DOHH2 (cell line): ENCODE measurements around the gene ADM5.
A peak's percentile ranks its signal among the peaks of the same experiment; 100 is the strongest.

ENCODE experiments used
- H3F3A ChIP-seq: fragments of 200-600 bp; sonication (generic), shearing (Covaris generic); 2 replicates; pipeline ENCODE4 v1.6.0; 2016; ENCODE audit warnings: antibody characterized with exemption, mild to moderate bottlenecking; ENCODE audit not compliant: control insufficient read depth, insufficient read depth
- H3K27ac ChIP-seq: fragments of 200-600 bp; sonication (generic); 2 replicates; pipeline ENCODE4 v1.5.1; 2014; ENCODE audit warnings: low read depth, mild to moderate bottlenecking, low read length, moderate library complexity
- H3K27me3 ChIP-seq: fragments of 200-600 bp; sonication (generic); 2 replicates; pipeline ENCODE4 v1.6.1; 2014; ENCODE audit warnings: mild to moderate bottlenecking, low read length, mixed read lengths; ENCODE audit not compliant: control insufficient read depth
- H3K36me3 ChIP-seq: fragments of 200-600 bp; sonication (generic); 2 replicates; pipeline ENCODE4 v1.6.1; 2014; ENCODE audit warnings: mild to moderate bottlenecking, low read length, moderate library complexity, mixed read lengths; ENCODE audit not compliant: control insufficient read depth
- H3K4me1 ChIP-seq: fragments of 200-600 bp; sonication (generic); 2 replicates; pipeline ENCODE4 v1.6.1; 2014; ENCODE audit warnings: mild to moderate bottlenecking, low read length, mixed read lengths; ENCODE audit not compliant: control insufficient read depth
- H3K4me2 ChIP-seq: fragments of 200-600 bp; sonication (generic); 2 replicates; pipeline ENCODE4 v1.6.0; 2014; ENCODE audit warnings: mild to moderate bottlenecking, low read length, moderate library complexity
- H3K4me3 ChIP-seq: fragments of 200-600 bp; sonication (generic); 2 replicates; pipeline ENCODE4 v1.5.1; 2014; ENCODE audit warnings: mild to moderate bottlenecking, low read length, mixed read lengths
- H3K79me2 ChIP-seq: fragments of 200-600 bp; sonication (generic); 2 replicates; pipeline ENCODE4 v1.6.1; 2014; ENCODE audit warnings: mild to moderate bottlenecking, low read length, mixed read lengths; ENCODE audit not compliant: control insufficient read depth
- H3K9me2 ChIP-seq: fragments of 200-600 bp; sonication (generic); replicated peaks from 2 replicates; pipeline ENCODE4 v1.6.1; 2014; ENCODE audit warnings: mild to moderate bottlenecking, low read length, mixed read lengths; ENCODE audit not compliant: control insufficient read depth
- H3K9me3 ChIP-seq: fragments of 200-600 bp; sonication (generic); 2 replicates; pipeline ENCODE4 v1.6.1; 2014; ENCODE audit warnings: antibody characterized with exemption, low read length, mixed read lengths; ENCODE audit not compliant: control insufficient read depth, insufficient read depth
- H4K20me1 ChIP-seq: fragments of 200-600 bp; sonication (generic); 2 replicates; pipeline ENCODE4 v1.6.0; 2014; ENCODE audit warnings: low read depth, mild to moderate bottlenecking, antibody characterized with exemption, low read length, moderate library complexity; ENCODE audit not compliant: control insufficient read depth, insufficient read depth
- CTCF ChIP-seq: fragments of 200-600 bp; sonication (generic); IDR thresholded peaks from one replicate; pipeline ENCODE4 v1.5.1; 2014; ENCODE audit warnings: antibody characterized with exemption, mild to moderate bottlenecking, low read depth, low read length; ENCODE audit not compliant: poor library complexity, severe bottlenecking
- EZH2phosphoT487 ChIP-seq: fragments of 200-600 bp; sonication (generic); IDR thresholded peaks from 2 replicates; pipeline ENCODE4 v1.6.1; 2017; ENCODE audit warnings: borderline replicate concordance, mild to moderate bottlenecking, antibody characterized with exemption, low read length, moderate library complexity, mixed read lengths

The ADM5 gene

GRCh38 chr19:49680421-49681351 lies 8.7 kb upstream of the ADM5 start:
- Histone ChIP-seq H3K9me3 (no peaks in the 10 kb centered on the region), H3F3A (peaks cover 18% of the 10 kb centered on the region), H3K27me3 (no peaks in the 10 kb centered on the region), H3K9me2 (no peaks in the 10 kb centered on the region), H3K4me2 (peak overlapping the region; percentile 99), H3K79me2 (peaks cover 64% of the 10 kb centered on the region), H3K36me3 (peaks cover 79% of the 10 kb centered on the region), H4K20me1 (peaks cover 26% of the 10 kb centered on the region), H3K27ac (peak overlapping the region; percentile 20), H3K4me1 (peaks cover 36% of the 10 kb centered on the region), H3K4me3 (peak overlapping the region; percentile 95)
- peak; percentile 96 for TF ChIP-seq CTCF
- no peak for TF ChIP-seq EZH2phosphoT487

- Histone ChIP-seq H3K4me2 (no peak overlapping the region), H3K4me1 (peaks cover 32% of the 10 kb centered on the region), H3F3A (peaks cover 14% of the 10 kb centered on the region; the same call in 1 of the 2 replicates), H3K27ac (no peak overlapping the region), H3K79me2 (peaks cover 64% of the 10 kb centered on the region), H4K20me1 (peaks cover 29% of the 10 kb centered on the region), H3K27me3 (no peaks in the 10 kb centered on the region), H3K4me3 (no peak overlapping the region), H3K9me2 (no peaks in the 10 kb centered on the region), H3K36me3 (peaks cover 84% of the 10 kb centered on the region), H3K9me3 (no peaks in the 10 kb centered on the region)
- TF ChIP-seq EZH2phosphoT487 (no peak), CTCF (no peak)
Measured at GRCh38 chr19:49681830-49682229, 7.6 kb upstream of the ADM5 start.

- no peaks in the 10 kb centered on the region for H3K9me2 ChIP-seq
- no peaks in the 10 kb centered on the region for H3K27me3 ChIP-seq
- peaks cover 29% of the 10 kb centered on the region for H4K20me1 ChIP-seq
- H3K36me3 ChIP-seq: peaks cover 87% of the 10 kb centered on the region
- peaks cover 14% of the 10 kb centered on the region; the same call in 1 of the 2 replicates for H3F3A ChIP-seq
- TF ChIP-seq CTCF (no peak), EZH2phosphoT487 (no peak)
- H3K4me3 ChIP-seq: no peak overlapping the region
- H3K9me3 ChIP-seq: no peaks in the 10 kb centered on the region
- H3K27ac ChIP-seq: no peak overlapping the region
- H3K4me2 ChIP-seq: no peak overlapping the region
- H3K4me1 ChIP-seq: peaks cover 32% of the 10 kb centered on the region
- H3K79me2 ChIP-seq: peaks cover 61% of the 10 kb centered on the region
Measured at GRCh38 chr19:49682274-49682673, 7.1 kb upstream of the ADM5 start.
